Measurements from ENCODE around the gene CLSTN2.

The CLSTN2 gene

GRCh38 chr3:140113996-140114788 lies 179.2 kb downstream of the CLSTN2 start:
- no peak overlapping the region for H3K9ac ChIP-seq
- H3K27ac ChIP-seq: no peak overlapping the region
- TF ChIP-seq Cebpa-rat (IDR thresholded peaks at IDR 0.05): no peak
- no peak overlapping the region for H3K4me2 ChIP-seq
- H4K20me1 ChIP-seq: no peaks in the 10 kb centered on the region; a peak in 1 of 22 replicates
- no peaks in the 10 kb centered on the region for H3K9me3 ChIP-seq (replicated peaks in 1 of 11)
- no peaks in the 10 kb centered on the region for H3K27me3 ChIP-seq
- H3K36me3 ChIP-seq: no peaks in the 10 kb centered on the region
- H3K4me3 ChIP-seq: no peak overlapping the region
- no peaks in the 10 kb centered on the region for H3K4me1 ChIP-seq

GRCh38 chr3:140114789-140115080 lies 179.8 kb downstream of the CLSTN2 start:
- Histone ChIP-seq H3K4me3 (no peak overlapping the region), H3K27ac (no peak overlapping the region), H4K20me1 (no peaks in the 10 kb centered on the region; a peak in 1 of 22 replicates), H3K27me3 (no peaks in the 10 kb centered on the region), H3K9ac (no peak overlapping the region), H3K9me3 (replicated peaks in 1 of 11) (no peaks in the 10 kb centered on the region), H3K4me2 (no peak overlapping the region), H3K4me1 (no peaks in the 10 kb centered on the region), H3K36me3 (no peaks in the 10 kb centered on the region)
- TF ChIP-seq Cebpa-rat (IDR thresholded peaks at IDR 0.05): no peak

GRCh38 chr3:140117096-140117526 lies 182.1 kb downstream of the CLSTN2 start:
- Histone ChIP-seq H3K4me1 (no peaks in the 10 kb centered on the region), H3K4me2 (no peak overlapping the region), H3K9me3 (replicated peaks in 1 of 11) (no peaks in the 10 kb centered on the region), H3K4me3 (no peak overlapping the region), H3K27ac (no peak overlapping the region), H4K20me1 (no peaks in the 10 kb centered on the region; a peak in 1 of 22 replicates), H3K9ac (no peak overlapping the region), H3K36me3 (no peaks in the 10 kb centered on the region), H3K27me3 (no peaks in the 10 kb centered on the region)
- no peak for TF ChIP-seq Cebpa-rat (IDR thresholded peaks at IDR 0.05)

- H4K20me1 ChIP-seq: no peaks in the 10 kb centered on the region
- H3K4me3 ChIP-seq: no peak overlapping the region
- H3K9me3 ChIP-seq (replicated peaks in 1 of 11): no peaks in the 10 kb centered on the region
- H3K27me3 ChIP-seq: no peaks in the 10 kb centered on the region
- H3K9ac ChIP-seq: no peak overlapping the region
- no peak overlapping the region for H3K4me2 ChIP-seq
- no peaks in the 10 kb centered on the region for H3K36me3 ChIP-seq
- no peak for TF ChIP-seq Cebpa-rat (IDR thresholded peaks at IDR 0.05)
- H3K27ac ChIP-seq: no peak overlapping the region
- no peaks in the 10 kb centered on the region for H3K4me1 ChIP-seq
Observed at GRCh38 chr3:140122183-140122582, 187.2 kb downstream of the CLSTN2 start.

- H3K27ac ChIP-seq: no peak overlapping the region
- H3K27me3 ChIP-seq: no peaks in the 10 kb centered on the region
- TF ChIP-seq Cebpa-rat (IDR thresholded peaks at IDR 0.05): no peak
- no peaks in the 10 kb centered on the region for H3K4me1 ChIP-seq
- H3K4me2 ChIP-seq: no peak overlapping the region
- H3K9ac ChIP-seq: no peak overlapping the region
- H3K36me3 ChIP-seq: no peaks in the 10 kb centered on the region
- no peak overlapping the region for H3K4me3 ChIP-seq
- no peaks in the 10 kb centered on the region for H4K20me1 ChIP-seq
- H3K9me3 ChIP-seq (replicated peaks in 1 of 11): no peaks in the 10 kb centered on the region
Observed at GRCh38 chr3:140128217-140128616, 193.2 kb downstream of the CLSTN2 start.

GRCh38 chr3:140128631-140129030 lies 193.6 kb downstream of the CLSTN2 start:
- H3K36me3 ChIP-seq: no peaks in the 10 kb centered on the region
- no peak overlapping the region for H3K9ac ChIP-seq
- no peak overlapping the region for H3K4me2 ChIP-seq
- no peaks in the 10 kb centered on the region for H3K27me3 ChIP-seq
- no peak for TF ChIP-seq Cebpa-rat (IDR thresholded peaks at IDR 0.05)
- H3K4me1 ChIP-seq: no peaks in the 10 kb centered on the region
- no peaks in the 10 kb centered on the region for H4K20me1 ChIP-seq
- H3K27ac ChIP-seq: no peak overlapping the region
- H3K4me3 ChIP-seq: no peak overlapping the region
- H3K9me3 ChIP-seq (replicated peaks in 1 of 11): no peaks in the 10 kb centered on the region

GRCh38 chr3:140129768-140130284 lies 194.8 kb downstream of the CLSTN2 start:
- TF ChIP-seq Cebpa-rat (IDR thresholded peaks at IDR 0.05): no peak
- H3K9ac ChIP-seq: no peak overlapping the region
- H3K27me3 ChIP-seq: no peaks in the 10 kb centered on the region
- no peaks in the 10 kb centered on the region for H3K9me3 ChIP-seq (replicated peaks in 1 of 11)
- no peaks in the 10 kb centered on the region for H3K36me3 ChIP-seq
- peaks cover 0 to 4% (median 0%) of the 10 kb centered on the region in 10 experiments; a peak in 2 of 20 replicates for H3K4me1 ChIP-seq
- no peaks in the 10 kb centered on the region for H4K20me1 ChIP-seq
- H3K27ac ChIP-seq: no peak overlapping the region
- H3K4me3 ChIP-seq: no peak overlapping the region
- no peak overlapping the region for H3K4me2 ChIP-seq

- H3K27ac ChIP-seq: no peak overlapping the region
- no peaks in the 10 kb centered on the region for H3K9me3 ChIP-seq (replicated peaks in 1 of 11)
- peaks cover 0 to 4% (median 0%) of the 10 kb centered on the region in 10 experiments; a peak in 2 of 20 replicates for H3K4me1 ChIP-seq
- no peak overlapping the region for H3K4me2 ChIP-seq
- no peak overlapping the region for H3K4me3 ChIP-seq
- TF ChIP-seq Cebpa-rat (IDR thresholded peaks at IDR 0.05): no peak
- H3K9ac ChIP-seq: no peak overlapping the region
- no peaks in the 10 kb centered on the region for H3K36me3 ChIP-seq
- no peaks in the 10 kb centered on the region for H4K20me1 ChIP-seq
- H3K27me3 ChIP-seq: no peaks in the 10 kb centered on the region
Observed at GRCh38 chr3:140131895-140132294, 196.9 kb downstream of the CLSTN2 start.

GRCh38 chr3:140134231-140134965 lies 199.4 kb downstream of the CLSTN2 start:
- Histone ChIP-seq H4K20me1 (no peaks in the 10 kb centered on the region), H3K36me3 (no peaks in the 10 kb centered on the region), H3K27me3 (no peaks in the 10 kb centered on the region), H3K9me3 (replicated peaks in 1 of 11) (no peaks in the 10 kb centered on the region), H3K4me2 (no peak overlapping the region), H3K4me1 (peaks cover 0 to 4% (median 0%) of the 10 kb centered on the region in 10 experiments; a peak in 2 of 20 replicates), H3K27ac (no peak overlapping the region), H3K4me3 (no peak overlapping the region), H3K9ac (no peak overlapping the region)
- TF ChIP-seq Cebpa-rat (IDR thresholded peaks at IDR 0.05): no peak
